Measurements from ENCODE around the gene TMPRSS3. TPM values are rescaled to one million over a fixed set of nuclear protein-coding genes. Genes with fewer than 3 reads are reported as not detected.

TMPRSS3 gene
- total RNA-seq, 5 donors from 2014 or later (not counting 1 experiment from before 2014, with no cell fraction given): 1.2 to 2.4 (median 1.7) TPM

DNA sequence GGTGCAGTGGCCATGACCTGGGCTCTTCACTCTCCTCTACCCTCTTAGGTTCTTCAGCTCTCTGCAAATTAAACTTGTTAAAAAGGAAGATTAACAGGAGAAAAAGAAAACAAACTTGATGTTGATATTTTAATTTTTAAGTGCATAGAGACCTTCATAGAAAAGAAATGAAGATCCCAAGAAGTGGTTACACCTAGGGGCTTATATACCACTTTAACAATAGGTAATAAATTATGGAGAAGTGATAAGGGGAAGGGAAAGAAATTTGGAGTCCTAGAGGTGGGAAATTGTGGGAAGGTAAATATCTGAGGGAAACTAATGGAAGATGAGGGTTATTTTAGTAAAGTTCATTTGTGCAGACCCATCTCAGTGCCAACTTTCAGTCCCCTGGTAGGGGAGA, 64.2 kb downstream of the TMPRSS3 start:
- H3K27ac Mint-ChIP-seq: no peak overlapping the region
- H3K9me3 Mint-ChIP-seq: peaks cover 7 to 23% (median 10%) of the 10 kb centered on the region in 3 donors
- H3K4me1 Mint-ChIP-seq: no peaks in the 10 kb centered on the region
- ChIA-PET CTCF (no interaction called here), POLR2A (no interaction called here)
- Histone ChIP-seq H3K27ac (ENCODE audit: low read length) (no peak overlapping the region), H3K27me3 (replicated peaks in 1 of 2; ENCODE audit: control insufficient read depth in 2 of 2, extremely low read depth in 1 of 2, insufficient read depth in 2 of 2, low read length in 1 of 2) (peaks cover 0 to 12% of the 10 kb centered on the region in 2 experiments), H3K9me3 (no peaks in the 10 kb centered on the region), H3K4me1 (ENCODE audit: control insufficient read depth in 1 of 2, extremely low read depth in 1 of 2, insufficient read depth in 2 of 2, low read length in 2 of 2) (no peaks in the 10 kb centered on the region), H3K36me3 (ENCODE audit: control insufficient read depth in 2 of 2, extremely low read depth in 1 of 2, insufficient read depth in 1 of 2, low read length in 1 of 2) (no peaks in the 10 kb centered on the region), H3K4me3 (ENCODE audit: control insufficient read depth in 1 of 2, extremely low read depth in 1 of 2, low read length in 1 of 2) (no peak overlapping the region)
- DNase-seq: no peak
- peaks cover 10% of the 10 kb centered on the region for H3K36me3 Mint-ChIP-seq
- ATAC-seq (replicated peaks in 1 of 4): no peak
- peaks cover 3 to 8% of the 10 kb centered on the region in 2 donors for H3K27me3 Mint-ChIP-seq
- no peak overlapping the region for H3K4me3 Mint-ChIP-seq

DNA sequence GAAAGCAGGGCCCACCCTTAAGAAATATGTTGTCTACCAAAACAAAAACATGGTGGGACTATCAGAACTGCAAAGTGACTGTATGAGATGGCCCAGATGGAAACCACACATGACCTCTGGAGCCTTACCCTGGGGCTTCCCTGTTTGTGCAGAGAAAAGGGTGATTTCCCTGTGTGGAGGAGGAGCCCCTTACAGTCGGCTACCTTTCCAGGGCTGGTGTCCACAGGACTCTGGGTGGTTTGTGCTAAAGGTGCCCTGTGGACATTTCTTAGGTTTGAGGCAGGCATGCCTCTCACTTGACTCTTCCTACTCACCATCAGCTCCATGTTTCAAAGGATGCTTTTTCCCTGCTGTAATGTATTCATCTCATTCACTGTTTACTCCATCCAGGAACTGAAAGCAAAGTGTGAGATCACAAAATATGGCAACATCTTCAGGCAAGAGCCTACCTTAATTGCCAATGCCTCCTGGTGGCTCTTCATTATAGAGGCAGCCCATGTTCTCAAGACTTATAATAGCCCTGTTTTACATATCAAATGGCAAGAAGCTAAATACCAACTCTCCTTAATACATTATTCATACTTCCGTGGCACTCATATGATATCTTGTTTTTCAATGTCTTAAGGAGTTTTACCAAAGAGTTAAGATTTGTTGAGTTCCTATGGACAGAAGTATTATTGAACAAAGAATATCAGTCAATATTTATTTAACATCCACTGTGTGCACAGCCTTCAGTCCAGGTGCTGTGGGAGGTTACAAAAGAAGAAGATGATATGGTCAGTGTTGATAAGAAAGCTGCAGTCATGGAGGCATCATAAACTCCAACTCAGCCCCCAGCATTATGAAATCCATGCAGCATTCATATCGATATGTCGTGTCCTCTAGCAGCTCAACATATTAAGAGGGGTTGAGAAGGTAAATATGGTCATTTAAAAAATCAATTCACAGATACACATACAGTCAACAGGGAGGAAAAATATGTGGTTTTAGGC, 65.2 kb downstream of the TMPRSS3 start:
- Mint-ChIP-seq H3K4me3 (no peak overlapping the region), H3K36me3 (peaks cover 11% of the 10 kb centered on the region), H3K9me3 (peaks cover 7 to 23% (median 10%) of the 10 kb centered on the region in 3 donors), H3K27ac (no peak overlapping the region), H3K27me3 (peaks cover 3 to 7% of the 10 kb centered on the region in 2 donors), H3K4me1 (no peaks in the 10 kb centered on the region)
- H3K4me1 ChIP-seq (ENCODE audit: control insufficient read depth in 1 of 2, extremely low read depth in 1 of 2, insufficient read depth in 2 of 2, low read length in 2 of 2): no peaks in the 10 kb centered on the region
- H3K9me3 ChIP-seq: no peaks in the 10 kb centered on the region
- H3K4me3 ChIP-seq (ENCODE audit: control insufficient read depth in 1 of 2, extremely low read depth in 1 of 2, low read length in 1 of 2): no peak overlapping the region
- ChIA-PET POLR2A (no interaction called here), CTCF (no interaction called here)
- DNase-seq: no peak
- no peak for ATAC-seq (replicated peaks in 1 of 4)
- no CpG with 5 or more reads among the region's 4 CpGs for WGBS (ENCODE audit: insufficient coverage)
- peaks cover 0 to 12% of the 10 kb centered on the region in 2 experiments for H3K27me3 ChIP-seq (replicated peaks in 1 of 2; ENCODE audit: control insufficient read depth in 2 of 2, extremely low read depth in 1 of 2, insufficient read depth in 2 of 2, low read length in 1 of 2)
- no peak overlapping the region for H3K27ac ChIP-seq (ENCODE audit: low read length)
- H3K36me3 ChIP-seq (ENCODE audit: control insufficient read depth in 2 of 2, extremely low read depth in 1 of 2, insufficient read depth in 1 of 2, low read length in 1 of 2): no peaks in the 10 kb centered on the region

DNA sequence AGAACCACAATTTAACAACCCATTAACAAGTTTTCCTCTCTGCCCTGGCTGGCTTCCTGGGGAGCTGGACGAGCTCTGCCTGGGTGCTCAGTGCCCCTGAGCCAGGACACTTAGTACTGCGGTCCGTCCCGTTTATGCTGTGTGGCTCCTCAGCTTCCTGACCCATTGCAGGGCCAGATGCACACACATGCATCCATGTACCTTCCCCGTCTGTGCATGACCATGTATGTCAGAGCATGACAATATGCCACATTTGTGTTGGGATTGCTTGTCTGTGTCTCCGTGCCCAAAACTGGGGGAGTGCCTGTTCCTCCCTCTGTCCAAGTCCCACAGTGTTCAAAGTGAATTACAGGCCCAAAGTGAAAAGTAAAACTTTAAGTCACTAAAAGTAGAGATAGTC, 71.0 kb downstream of the TMPRSS3 start:
- Histone ChIP-seq H3K27me3 (replicated peaks in 1 of 2; ENCODE audit: control insufficient read depth in 2 of 2, extremely low read depth in 1 of 2, insufficient read depth in 2 of 2, low read length in 1 of 2) (peaks cover 0 to 11% of the 10 kb centered on the region in 2 experiments), H3K4me1 (ENCODE audit: control insufficient read depth in 1 of 2, extremely low read depth in 1 of 2, insufficient read depth in 2 of 2, low read length in 2 of 2) (peaks cover 0 to under 1% of the 10 kb centered on the region in 2 experiments), H3K9me3 (no peaks in the 10 kb centered on the region), H3K27ac (ENCODE audit: low read length) (no peak overlapping the region), H3K4me3 (ENCODE audit: control insufficient read depth in 1 of 2, extremely low read depth in 1 of 2, low read length in 1 of 2) (no peak overlapping the region), H3K36me3 (ENCODE audit: control insufficient read depth in 2 of 2, extremely low read depth in 1 of 2, insufficient read depth in 1 of 2, low read length in 1 of 2) (no peaks in the 10 kb centered on the region)
- Mint-ChIP-seq H3K36me3 (peaks cover 3% of the 10 kb centered on the region), H3K9me3 (no peaks in the 10 kb centered on the region), H3K4me3 (no peak overlapping the region), H3K27me3 (peaks cover 12 to 22% of the 10 kb centered on the region in 2 donors), H3K27ac (no peak overlapping the region), H3K4me1 (peaks cover 0 to 5% (median 0%) of the 10 kb centered on the region in 3 donors)
- DNase-seq (no peak), ATAC-seq (replicated peaks in 1 of 4) (no peak)
- CTCF ChIA-PET: no interaction called here
- WGBS (ENCODE audit: insufficient coverage): 83% methylated on average over 5 of the region's 6 CpGs
- POLR2A ChIA-PET: interaction anchor here in 1 of 2 donors (0.6 kb wide), 1 partner anchor 381 kb away, joined by 17 read pairs; no protein-coding TSS in a partner anchor

Other genes with a start within 250 kb of the TMPRSS3 start
- 10 to 100 TPM in 2 of 5 donors, 1 to 10 TPM in 3; 4.1 to 51.1 (median 6.2) TPM for gene ABCG1, start 176.9 kb downstream of the TMPRSS3 start, total RNA-seq
- 1 to 10 TPM in 2 of 5 donors, not detected in 3; 1.3 to 1.7 TPM for gene TFF3, start 80.6 kb downstream of the TMPRSS3 start, total RNA-seq
- under 1 TPM in 1 of 5 donors, not detected in 4; 0.38 TPM for gene TFF2, start 45.1 kb downstream of the TMPRSS3 start, total RNA-seq
- gene TFF1, start 29.5 kb downstream of the TMPRSS3 start, total RNA-seq: 1 to 10 TPM in 2 of 5 donors, not detected in 3; 1.2 to 1.3 TPM
- gene UBASH3A, start 7.8 kb upstream of the TMPRSS3 start, total RNA-seq: 10 to 100 TPM; 59.1 to 98.8 (median 80.5) TPM
- gene RSPH1, start 100.2 kb upstream of the TMPRSS3 start, total RNA-seq: under 1 TPM in 2 of 5 donors, not detected in 3; 0.12 to 0.20 TPM
- gene SLC37A1, start 117.8 kb upstream of the TMPRSS3 start, total RNA-seq: 10 to 100 TPM; 18.7 to 26.3 (median 22.6) TPM